K562 (cell line): ENCODE results near the gene DSTYK. TPM values are rescaled to one million over a fixed set of nuclear protein-coding genes. Genes with fewer than 3 reads are reported as not detected.

ENCODE experiments used
- ARNT ChIP-seq, 2 experiments: fragments of 450-650 bp; IDR thresholded peaks; 2 replicates each; pipeline ENCODE4 v1.6.1; 2016; ENCODE audit warnings: mild to moderate bottlenecking in 1 of 2
- ATF1 ChIP-seq, 2 experiments: fragments of 450-650 bp in 1 of 2; IDR thresholded peaks; 2 replicates each; pipeline ENCODE4 v1.6.1; 2016; ENCODE audit warnings: missing compliant biosample characterization in 1 of 2, missing genetic modification characterization in 1 of 2
- BCOR ChIP-seq: fragments of 450-650 bp; IDR thresholded peaks from 2 replicates; pipeline ENCODE4 v1.6.1; 2016
- CBFB ChIP-seq: sonication (generic); formaldehyde crosslinking; IDR thresholded peaks from 2 replicates; pipeline ENCODE4 v1.4.0; 2020; ENCODE audit warnings: mild to moderate bottlenecking, missing genetic modification reagents
- CTBP1 ChIP-seq: fragments of 450-650 bp; IDR thresholded peaks from 2 replicates; pipeline ENCODE4 v1.6.1; 2016; ENCODE audit warnings: borderline replicate concordance
- CXXC5 ChIP-seq: fragments of 250-450 bp; sonication (Bioruptor Pico); IDR thresholded peaks from 2 replicates; pipeline ENCODE4 v1.8.0; 2022; ENCODE audit warnings: inconsistent platforms, mild to moderate bottlenecking, moderate library complexity
- DACH1 ChIP-seq: fragments of 450-650 bp; IDR thresholded peaks from 2 replicates; pipeline ENCODE4 v1.6.1; 2018; ENCODE audit not compliant: partially characterized antibody
- HDAC3 ChIP-seq: fragments of 450-650 bp; IDR thresholded peaks from 2 replicates; pipeline ENCODE4 v1.6.1; 2018; ENCODE audit warnings: borderline replicate concordance, mild to moderate bottlenecking, moderate library complexity; ENCODE audit not compliant: partially characterized antibody
- HMBOX1 ChIP-seq: sonication (generic); IDR thresholded peaks from 2 replicates; pipeline ENCODE4 v1.6.1; 2016
- NCOA1 ChIP-seq: fragments of 450-650 bp; IDR thresholded peaks from 2 replicates; pipeline ENCODE4 v1.6.1; 2016; ENCODE audit warnings: low read depth
- NFXL1 ChIP-seq: fragments of 450-650 bp; formaldehyde crosslinking; IDR thresholded peaks from 2 replicates; pipeline ENCODE4 v1.4.0; 2021; ENCODE audit warnings: mild to moderate bottlenecking
- PHB2 ChIP-seq: fragments of 450-650 bp; IDR thresholded peaks from 2 replicates; pipeline ENCODE4 v1.6.1; 2017; ENCODE audit warnings: low read depth
- PTBP1 ChIP-seq: fragments of 200-400 bp; formaldehyde crosslinking; IDR thresholded peaks from 2 replicates; pipeline ENCODE4 v1.6.1; 2017; ENCODE audit warnings: low read depth, low read length
- TAL1 ChIP-seq: fragments of 450-650 bp; IDR thresholded peaks from 2 replicates; pipeline ENCODE4 v1.6.1; 2016; ENCODE audit warnings: mild to moderate bottlenecking
- ZBTB12 ChIP-seq: fragments of 250-450 bp; sonication (Bioruptor Pico); IDR thresholded peaks from 2 replicates; pipeline ENCODE4 v1.4.0; 2020
- ZNF174 ChIP-seq: fragments of 250-450 bp; sonication (Bioruptor Pico); IDR thresholded peaks from 2 replicates; pipeline ENCODE4 v1.4.0; 2020; ENCODE audit warnings: mild to moderate bottlenecking
- ZNF280A ChIP-seq: fragments of 450-650 bp; IDR thresholded peaks from 2 replicates; pipeline ENCODE4 v1.6.1; 2018; ENCODE audit warnings: mild to moderate bottlenecking, low read depth; ENCODE audit not compliant: partially characterized antibody
- polyA plus RNA-seq, 8 experiments: library from polyadenylated mRNA; depleted of rRNA in 4 of 8; stranded (reverse) in 5 of 8; unstranded in 3 of 8; fragments of >200 nt; fragmentation: Nextera tagmentation in 2 of 8; fragmentation: Illumina TruSeq in 1 of 8; extraction: Ambion mirVana in 2 of 8; extraction: Trizol in 1 of 8; gene quantifications; 2 replicates each; pipeline versions ENCODE4 v1.2.1 to v1.2.3, GENCODE V29; 2011 to 2014; ENCODE audit warnings: inconsistent platforms in 1 of 8, missing spikeins in 1 of 8
- total RNA-seq, 7 experiments: library from RNA; depleted of rRNA in 6 of 7; stranded (reverse); fragments of >200 nt in 6 of 7; fragmentation: Illumina TruSeq in 2 of 7; extraction: Trizol in 2 of 7; gene quantifications; 2 replicates each; pipeline versions ENCODE4 v1.2.1 to v1.2.3, GENCODE V29; 2011 to 2021; ENCODE audit warnings: low replicate concordance in 1 of 7
- TF ChIP-seq, protein P1 (sequence below): fragments of 450-650 bp; IDR thresholded peaks from 2 replicates; pipeline ENCODE4 v1.7.0; 2016; ENCODE audit warnings: borderline replicate concordance

Gene DSTYK
- total and polyA plus RNA-seq, 9 of the 15 experiments (the other 6 are each of a cell fraction or from before 2014, with no cell fraction given): 4.2 to 7.1 (median 6.2) TPM

GRCh38 chr1:205255941-205256780 lies 44.7 kb upstream of the DSTYK start (continued):
- TF ChIP-seq HDAC3 (peak; percentile 75), ZBTB12 (CRISPR knock-in tag) (peak; percentile 41; the same call in 1 of the 2 replicates), ARNT (IDR thresholded peaks at IDR 0.05) (0 out of 4 replicates have a peak, but pooled peaks have one; percentile 68 to 81), ZNF280A (no peak), CXXC5 (CRISPR knock-in tag) (peak; percentile 79), CTBP1 (peak; percentile 92), ATF1 (CRISPR knock-in tag; IDR thresholded peaks at IDR 0.05) (no peak), ATF1 (tag; IDR thresholded peaks at IDR 0.05) (peak; percentile 84), NCOA1 (peak; percentile 67; the same call in 1 of the 2 replicates), NFXL1 (CRISPR knock-in tag) (0 out of 2 replicates have a peak, but pooled peaks have one; percentile 6), BCOR (peak; percentile 63), PHB2 (peak; percentile 82), ZNF174 (CRISPR knock-in tag) (no peak), TAL1 (peak; percentile 96), PTBP1 (no peak), CBFB (CRISPR knock-in tag) (0 out of 2 replicates have a peak, but pooled peaks have one; percentile 38), DACH1 (peak; percentile 69), HMBOX1 (no peak)
- TF ChIP-seq, protein P1, sequence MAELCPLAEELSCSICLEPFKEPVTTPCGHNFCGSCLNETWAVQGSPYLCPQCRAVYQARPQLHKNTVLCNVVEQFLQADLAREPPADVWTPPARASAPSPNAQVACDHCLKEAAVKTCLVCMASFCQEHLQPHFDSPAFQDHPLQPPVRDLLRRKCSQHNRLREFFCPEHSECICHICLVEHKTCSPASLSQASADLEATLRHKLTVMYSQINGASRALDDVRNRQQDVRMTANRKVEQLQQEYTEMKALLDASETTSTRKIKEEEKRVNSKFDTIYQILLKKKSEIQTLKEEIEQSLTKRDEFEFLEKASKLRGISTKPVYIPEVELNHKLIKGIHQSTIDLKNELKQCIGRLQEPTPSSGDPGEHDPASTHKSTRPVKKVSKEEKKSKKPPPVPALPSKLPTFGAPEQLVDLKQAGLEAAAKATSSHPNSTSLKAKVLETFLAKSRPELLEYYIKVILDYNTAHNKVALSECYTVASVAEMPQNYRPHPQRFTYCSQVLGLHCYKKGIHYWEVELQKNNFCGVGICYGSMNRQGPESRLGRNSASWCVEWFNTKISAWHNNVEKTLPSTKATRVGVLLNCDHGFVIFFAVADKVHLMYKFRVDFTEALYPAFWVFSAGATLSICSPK: no peak
